ENCODE data around the gene TBX18. TPM values are rescaled to one million over a fixed set of nuclear protein-coding genes. Genes with fewer than 3 reads are reported as not detected.

TBX18 gene
- total RNA-seq, 3 donors from 2014 or later: 0.23 to 1.7 (median 0.82) TPM

DNA sequence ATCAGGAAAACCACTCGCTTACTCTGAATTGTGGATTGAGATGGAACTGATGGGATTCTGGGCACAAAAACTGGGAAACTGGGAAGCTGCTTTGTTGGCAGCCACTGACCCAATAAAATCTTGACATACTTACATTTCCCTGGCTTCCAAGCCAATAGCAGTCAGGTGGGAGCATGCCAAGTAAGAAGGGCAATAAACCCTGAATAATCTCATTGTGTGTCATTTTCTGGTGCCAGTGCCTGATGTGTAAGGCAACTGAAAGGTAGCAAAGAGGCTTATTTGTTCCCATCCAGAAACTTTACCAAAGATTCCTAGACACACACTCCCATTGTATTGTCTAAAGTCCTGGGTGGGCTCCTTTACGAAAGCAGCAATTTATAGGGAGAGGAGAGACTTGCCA lies 93.2 kb downstream of the TBX18 start:
- no peaks in the 10 kb centered on the region for H3K9me3 ChIP-seq
- no peak overlapping the region for H3K4me3 ChIP-seq
- TF ChIP-seq, protein P1, sequence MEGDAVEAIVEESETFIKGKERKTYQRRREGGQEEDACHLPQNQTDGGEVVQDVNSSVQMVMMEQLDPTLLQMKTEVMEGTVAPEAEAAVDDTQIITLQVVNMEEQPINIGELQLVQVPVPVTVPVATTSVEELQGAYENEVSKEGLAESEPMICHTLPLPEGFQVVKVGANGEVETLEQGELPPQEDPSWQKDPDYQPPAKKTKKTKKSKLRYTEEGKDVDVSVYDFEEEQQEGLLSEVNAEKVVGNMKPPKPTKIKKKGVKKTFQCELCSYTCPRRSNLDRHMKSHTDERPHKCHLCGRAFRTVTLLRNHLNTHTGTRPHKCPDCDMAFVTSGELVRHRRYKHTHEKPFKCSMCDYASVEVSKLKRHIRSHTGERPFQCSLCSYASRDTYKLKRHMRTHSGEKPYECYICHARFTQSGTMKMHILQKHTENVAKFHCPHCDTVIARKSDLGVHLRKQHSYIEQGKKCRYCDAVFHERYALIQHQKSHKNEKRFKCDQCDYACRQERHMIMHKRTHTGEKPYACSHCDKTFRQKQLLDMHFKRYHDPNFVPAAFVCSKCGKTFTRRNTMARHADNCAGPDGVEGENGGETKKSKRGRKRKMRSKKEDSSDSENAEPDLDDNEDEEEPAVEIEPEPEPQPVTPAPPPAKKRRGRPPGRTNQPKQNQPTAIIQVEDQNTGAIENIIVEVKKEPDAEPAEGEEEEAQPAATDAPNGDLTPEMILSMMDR (IDR thresholded peaks at IDR 0.05): no peak
- intact Hi-C loops (cut with DNase I, micrococcal nuclease): no loop called here
- ATAC-seq (peak; percentile 39), DNase-seq (peak in 1 of 3 donors; percentile 9)
- H3K4me1 ChIP-seq (ENCODE audit: low read depth): no peaks in the 10 kb centered on the region
- no peaks in the 10 kb centered on the region for H3K36me3 ChIP-seq (ENCODE audit: low read depth)

GRCh38 chr6:84669945-84670344 lies 94.5 kb downstream of the TBX18 start:
- ATAC-seq (no peak), DNase-seq (no peak)
- intact Hi-C loops (cut with DNase I, micrococcal nuclease): no loop called here

DNA sequence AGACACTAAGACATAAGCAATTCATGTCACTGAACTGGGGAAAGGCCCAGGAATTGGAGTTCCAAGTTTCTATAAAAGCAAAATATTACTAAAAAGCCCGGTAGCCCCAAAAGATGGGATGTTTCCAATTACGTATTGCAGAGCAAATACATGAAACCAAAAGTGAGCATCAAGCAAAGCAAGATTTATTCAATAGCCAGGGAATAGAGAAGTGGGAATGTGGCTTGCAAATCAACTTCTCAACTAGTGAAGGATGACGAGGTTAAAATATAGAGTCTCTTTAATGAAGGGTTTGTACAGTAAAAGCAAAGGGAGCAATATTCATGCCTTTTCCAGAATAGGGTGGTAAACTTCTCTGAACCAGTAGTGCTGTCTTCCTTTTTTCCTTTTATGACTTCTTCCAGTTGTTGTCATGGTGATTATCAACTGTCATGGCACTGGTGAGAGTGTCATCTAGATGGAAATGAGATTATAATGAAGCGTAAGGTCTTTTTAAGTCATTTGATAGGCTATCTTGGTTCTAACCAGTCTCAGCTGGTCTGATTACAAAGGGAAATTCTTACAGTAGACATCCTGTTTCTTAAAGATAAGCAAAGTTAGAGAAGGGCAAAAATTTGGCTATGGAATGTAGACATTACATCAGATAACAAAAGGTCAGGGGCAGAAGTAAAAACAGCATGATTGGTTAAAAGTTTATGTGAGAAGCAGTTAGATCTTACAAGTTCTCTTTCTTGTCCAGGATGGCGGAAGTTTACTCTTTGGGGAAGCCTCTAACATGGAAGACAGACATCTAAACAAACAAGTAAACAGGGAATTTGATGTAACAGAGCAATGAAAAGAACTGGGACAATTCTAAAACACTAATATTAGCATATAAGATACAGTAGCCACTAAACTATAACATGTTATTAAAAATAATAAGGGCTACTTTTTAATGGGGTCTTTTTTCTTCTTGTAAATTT lies 96.9 kb downstream of the TBX18 start:
- Histone ChIP-seq H3K4me3 (no peak overlapping the region), H3K9me3 (no peaks in the 10 kb centered on the region), H3K36me3 (ENCODE audit: low read depth) (no peaks in the 10 kb centered on the region), H3K4me1 (ENCODE audit: low read depth) (no peaks in the 10 kb centered on the region)
- intact Hi-C loops (cut with DNase I, micrococcal nuclease): no loop called here
- no peak for DNase-seq
- no peak for ATAC-seq
- TF ChIP-seq, protein P1 (IDR thresholded peaks at IDR 0.05): no peak

More at GRCh38 chr6:84669945-84670344, 94.5 kb downstream of the TBX18 start:
- Histone ChIP-seq H3K4me3 (no peak overlapping the region), H3K4me1 (ENCODE audit: low read depth) (no peaks in the 10 kb centered on the region), H3K36me3 (ENCODE audit: low read depth) (no peaks in the 10 kb centered on the region), H3K9me3 (no peaks in the 10 kb centered on the region)
- TF ChIP-seq, protein P1 (IDR thresholded peaks at IDR 0.05): no peak

- no peak overlapping the region for H3K4me3 ChIP-seq
- H3K36me3 ChIP-seq (ENCODE audit: low read depth): no peaks in the 10 kb centered on the region
- ATAC-seq (no peak), DNase-seq (no peak)
- H3K9me3 ChIP-seq: no peaks in the 10 kb centered on the region
- H3K4me1 ChIP-seq (ENCODE audit: low read depth): no peaks in the 10 kb centered on the region
- intact Hi-C loops (cut with DNase I, micrococcal nuclease): no loop called here
- TF ChIP-seq, protein P1 (IDR thresholded peaks at IDR 0.05): no peak
These were observed 99.0 kb downstream of the TBX18 start for GRCh38 chr6:84665401-84665800.

- no peaks in the 10 kb centered on the region for H3K36me3 ChIP-seq (ENCODE audit: low read depth)
- ATAC-seq (no peak), DNase-seq (no peak)
- no peak overlapping the region for H3K4me3 ChIP-seq
- no peaks in the 10 kb centered on the region for H3K4me1 ChIP-seq (ENCODE audit: low read depth)
- TF ChIP-seq, protein P1 (IDR thresholded peaks at IDR 0.05): no peak
- H3K9me3 ChIP-seq: no peaks in the 10 kb centered on the region
- intact Hi-C loops (cut with DNase I, micrococcal nuclease): no loop called here
These were observed 100.5 kb downstream of the TBX18 start for GRCh38 chr6:84663866-84664265.

Data from mucosa of descending colon (tissue), 3 donors.